Measurements from ENCODE around the gene GJB1. TPM values are rescaled to one million over a fixed set of nuclear protein-coding genes. Genes with fewer than 3 reads are reported as not detected.

The GJB1 gene
- total RNA-seq, 2 experiments from 2014 or later: not detected

GRCh38 chrX:71250841-71251240 lies 27.8 kb downstream of the GJB1 start:
- Histone ChIP-seq H3K9me2 (ENCODE audit: insufficient read depth, low read length) (no peaks in the 10 kb centered on the region), H3K27ac (ENCODE audit: low read depth, low read length, poor library complexity, severe bottlenecking) (no peak overlapping the region), H3K9me3 (ENCODE audit: low read length) (no peaks in the 10 kb centered on the region), H3K4me2 (ENCODE audit: low read length) (no peak overlapping the region), H4K20me1 (ENCODE audit: insufficient read depth, low read length) (no peaks in the 10 kb centered on the region), H2AFZ (ENCODE audit: low read length) (no peak overlapping the region), H3K79me2 (ENCODE audit: insufficient read depth, low read depth, low read length) (peaks cover 8% of the 10 kb centered on the region; the same call in 1 of the 2 replicates), H3K4me3 (ENCODE audit: low read depth, low read length, poor library complexity, severe bottlenecking) (no peak overlapping the region), H3K4me1 (ENCODE audit: insufficient read depth, low read length, poor library complexity, severe bottlenecking) (peaks cover 21% of the 10 kb centered on the region), H3K36me3 (ENCODE audit: insufficient read depth, low read length) (peaks cover 29% of the 10 kb centered on the region)
- no peak for DNase-seq (ENCODE audit: low spot score)
- ChIA-PET POLR2A (no interaction called here), CTCF (ENCODE audit: unreplicated experiment) (no interaction called here)
- TF ChIP-seq EZH2phosphoT487 (IDR thresholded peaks at IDR 0.05; ENCODE audit: borderline replicate concordance, low read depth, low read length): no peak
- no peak for TF ChIP-seq CTCF (conservative IDR thresholded peaks at IDR 0.05; ENCODE audit: low read length)
- BruUV-seq (replicated peaks): no TSS peak
- intact Hi-C loops (cut with micrococcal nuclease; ENCODE audit: unreplicated experiment): loop anchor here (5.0 kb wide), 1 partner anchor 54 kb away; no protein-coding TSS in a partner anchor

GRCh38 chrX:71251466-71251973 lies 28.5 kb downstream of the GJB1 start:
- H4K20me1 ChIP-seq (ENCODE audit: insufficient read depth, low read length): no peaks in the 10 kb centered on the region
- intact Hi-C loops (cut with micrococcal nuclease; ENCODE audit: unreplicated experiment): loop anchor here (5.0 kb wide), 1 partner anchor 54 kb away; no protein-coding TSS in a partner anchor
- TF ChIP-seq CTCF (conservative IDR thresholded peaks at IDR 0.05; ENCODE audit: low read length): no peak
- TF ChIP-seq EZH2phosphoT487 (IDR thresholded peaks at IDR 0.05; ENCODE audit: borderline replicate concordance, low read depth, low read length): no peak
- peaks cover 24% of the 10 kb centered on the region for H3K4me1 ChIP-seq (ENCODE audit: insufficient read depth, low read length, poor library complexity, severe bottlenecking)
- BruUV-seq (replicated peaks): no TSS peak
- H3K27ac ChIP-seq (ENCODE audit: low read depth, low read length, poor library complexity, severe bottlenecking): no peak overlapping the region
- no peak overlapping the region for H2AFZ ChIP-seq (ENCODE audit: low read length)
- CTCF ChIA-PET (ENCODE audit: unreplicated experiment): no interaction called here
- peak overlapping the region; percentile 90; the same call in 1 of the 2 replicates for H3K4me2 ChIP-seq (ENCODE audit: low read length)
- H3K36me3 ChIP-seq (ENCODE audit: insufficient read depth, low read length): peaks cover 24% of the 10 kb centered on the region
- H3K4me3 ChIP-seq (ENCODE audit: low read depth, low read length, poor library complexity, severe bottlenecking): no peak overlapping the region
- H3K79me2 ChIP-seq (ENCODE audit: insufficient read depth, low read depth, low read length): peaks cover 8% of the 10 kb centered on the region; the same call in 1 of the 2 replicates
- no peaks in the 10 kb centered on the region for H3K9me3 ChIP-seq (ENCODE audit: low read length)
- POLR2A ChIA-PET: no interaction called here
- no peaks in the 10 kb centered on the region for H3K9me2 ChIP-seq (ENCODE audit: insufficient read depth, low read length)
- no peak for DNase-seq (ENCODE audit: low spot score)

- no peak for DNase-seq (ENCODE audit: low spot score)
- no peaks in the 10 kb centered on the region for H3K9me3 ChIP-seq (ENCODE audit: low read length)
- H2AFZ ChIP-seq (ENCODE audit: low read length): no peak overlapping the region
- CTCF ChIA-PET (ENCODE audit: unreplicated experiment): no interaction called here
- H3K4me3 ChIP-seq (ENCODE audit: low read depth, low read length, poor library complexity, severe bottlenecking): peak overlapping the region; percentile 96
- TF ChIP-seq CTCF (conservative IDR thresholded peaks at IDR 0.05; ENCODE audit: low read length) (no peak), EZH2phosphoT487 (IDR thresholded peaks at IDR 0.05; ENCODE audit: borderline replicate concordance, low read depth, low read length) (no peak)
- peak overlapping the region; percentile 90 for H3K4me2 ChIP-seq (ENCODE audit: low read length)
- no TSS peak for BruUV-seq (replicated peaks)
- POLR2A ChIA-PET: no interaction called here
- intact Hi-C loops (cut with micrococcal nuclease; ENCODE audit: unreplicated experiment): loop anchor here (5.0 kb wide), 1 partner anchor 55 kb away; no protein-coding TSS in a partner anchor
- H3K9me2 ChIP-seq (ENCODE audit: insufficient read depth, low read length): no peaks in the 10 kb centered on the region
- H3K79me2 ChIP-seq (ENCODE audit: insufficient read depth, low read depth, low read length): peaks cover 8% of the 10 kb centered on the region; the same call in 1 of the 2 replicates
- peaks cover 17% of the 10 kb centered on the region; the same call in 1 of the 2 replicates for H3K36me3 ChIP-seq (ENCODE audit: insufficient read depth, low read length)
- no peaks in the 10 kb centered on the region for H4K20me1 ChIP-seq (ENCODE audit: insufficient read depth, low read length)
- H3K27ac ChIP-seq (ENCODE audit: low read depth, low read length, poor library complexity, severe bottlenecking): no peak overlapping the region
- H3K4me1 ChIP-seq (ENCODE audit: insufficient read depth, low read length, poor library complexity, severe bottlenecking): peaks cover 24% of the 10 kb centered on the region
Observed at GRCh38 chrX:71252221-71252620, 29.2 kb downstream of the GJB1 start.
